ENCODE measurements around the gene SCGB1A1. TPM values are rescaled to one million over a fixed set of nuclear protein-coding genes. Genes with fewer than 3 reads are reported as not detected.

Gene SCGB1A1
- total and polyA plus RNA-seq, 11 donors, result not detected

- 43 to 56% (median 44%) methylated on average over 4 to 5 of the region's 5 CpGs for WGBS, 4 donors
- DNase-seq, result no peak
Observed at GRCh38 chr11:62419314-62419929, 589 bp downstream of the SCGB1A1 start.

GRCh38 chr11:62419943-62420342 is 1.1 kb downstream of the SCGB1A1 start:
- intact Hi-C loops (cut with DNase I), result loop anchor here in 7 of 10 donors (5.0 kb wide), 3 partner anchors 122 to 142 kb away; no protein-coding TSS in a partner anchor
- no peaks in the 10 kb centered on the region for H3K9me3 ChIP-seq
- DNase-seq (no peak), ATAC-seq (no peak)
- peak overlapping the region in 8 of 12 donors; percentile 31 to 77 (median 60) for H3K27ac ChIP-seq
- TF ChIP-seq CTCF (IDR thresholded peaks at IDR 0.05) (no peak), POLR2A (IDR thresholded peaks at IDR 0.05) (no peak)
- no peaks in the 10 kb centered on the region for H3K36me3 ChIP-seq
- H3K27me3 ChIP-seq, result no peaks in the 10 kb centered on the region
- WGBS, 4 donors, result 53 to 71% (median 63%) methylated on average over 1 of the region's 1 CpG
- H3K4me1 ChIP-seq, result peaks cover 0 to 18% (median 7%) of the 10 kb centered on the region in 12 donors
- peak overlapping the region in 1 of 12 donors; percentile 7 for H3K4me3 ChIP-seq

More at GRCh38 chr11:62419314-62419929, 589 bp downstream of the SCGB1A1 start:
- peak in 3 of 4 donors; percentile 17 to 27 (median 26) for ATAC-seq
- peak overlapping the region in 1 of 12 donors; percentile 7 for H3K4me3 ChIP-seq
- H3K9me3 ChIP-seq, result no peaks in the 10 kb centered on the region
- H3K27me3 ChIP-seq, result no peaks in the 10 kb centered on the region
- H3K36me3 ChIP-seq, result no peaks in the 10 kb centered on the region
- H3K27ac ChIP-seq, result peak overlapping the region in 9 of 12 donors; percentile 31 to 77 (median 59)
- H3K4me1 ChIP-seq, result peaks cover 0 to 15% (median 6%) of the 10 kb centered on the region in 12 donors
- intact Hi-C loops (cut with DNase I), result no loop called here
- TF ChIP-seq CTCF (IDR thresholded peaks at IDR 0.05), result no peak
- no peak for TF ChIP-seq POLR2A (IDR thresholded peaks at IDR 0.05)

GRCh38 chr11:62420882-62421281 is 2.0 kb downstream of the SCGB1A1 start:
- no peak for DNase-seq
- TF ChIP-seq CTCF (IDR thresholded peaks at IDR 0.05) (no peak), POLR2A (IDR thresholded peaks at IDR 0.05) (no peak)
- 97% methylated on average over 3 of the region's 3 CpGs for WGBS, 4 donors

GRCh38 chr11:62421996-62422395 is 3.2 kb downstream of the SCGB1A1 start:
- no peak overlapping the region for H3K4me3 ChIP-seq
- intact Hi-C loops (cut with DNase I), result loop anchor here in 7 of 10 donors (5.0 kb wide), 3 partner anchors 120 to 140 kb away; no protein-coding TSS in a partner anchor

More at GRCh38 chr11:62420882-62421281, 2.0 kb downstream of the SCGB1A1 start:
- H3K27me3 ChIP-seq, result no peaks in the 10 kb centered on the region
- ATAC-seq, result no peak
- no peaks in the 10 kb centered on the region for H3K36me3 ChIP-seq
- H3K9me3 ChIP-seq, result no peaks in the 10 kb centered on the region
- no peak overlapping the region for H3K4me3 ChIP-seq
- intact Hi-C loops (cut with DNase I), result loop anchor here in 7 of 10 donors (5.0 kb wide), 3 partner anchors 121 to 141 kb away; no protein-coding TSS in a partner anchor
- peaks cover 0 to 18% (median 7%) of the 10 kb centered on the region in 12 donors for H3K4me1 ChIP-seq
- no peak overlapping the region for H3K27ac ChIP-seq

More at GRCh38 chr11:62421996-62422395, 3.2 kb downstream of the SCGB1A1 start:
- H3K27ac ChIP-seq, result peak overlapping the region in 1 of 12 donors; percentile 16
- TF ChIP-seq POLR2A (IDR thresholded peaks at IDR 0.05), result no peak
- no peak for TF ChIP-seq CTCF (IDR thresholded peaks at IDR 0.05)
- H3K27me3 ChIP-seq, result no peaks in the 10 kb centered on the region
- WGBS, 4 donors, result 62 to 79% (median 74%) methylated on average over 7 of the region's 7 CpGs
- peaks cover 0 to 18% (median 7%) of the 10 kb centered on the region in 12 donors for H3K4me1 ChIP-seq
- DNase-seq, result no peak
- ATAC-seq, result no peak
- H3K36me3 ChIP-seq, result no peaks in the 10 kb centered on the region
- no peaks in the 10 kb centered on the region for H3K9me3 ChIP-seq
